Left hindlimb (tissue), 1 donor: ENCODE data around the gene B4GALNT1.
"Not testable (repeated sequence)": the region's sequence is repeated elsewhere in the genome, so short reads cannot be mapped to it uniquely, and the experiment has no call there.

Experiments used
- DNase-seq: peaks from one replicate; pipeline ENCODE4 v3.0.0-alpha.2; 2018

The B4GALNT1 gene

GRCh38 chr12:57632958-57633840, at the start of gene B4GALNT1:
TSS of gene B4GALNT1 (minus strand) at chr12:57633201. CDS start at chr12:57632132, 1,069 bp downstream.
- DNase-seq, result no peak

- no peak for DNase-seq
These were observed 46.7 kb upstream of the B4GALNT1 start for GRCh38 chr12:57679697-57680096.

GRCh38 chr12:57677947-57678346, 44.9 kb upstream of the B4GALNT1 start:
- DNase-seq, result not testable (repeated sequence)

- DNase-seq, result no peak
These were observed 41.7 kb upstream of the B4GALNT1 start for GRCh38 chr12:57674691-57675090.

- DNase-seq, result no peak
These were observed 39.8 kb upstream of the B4GALNT1 start for GRCh38 chr12:57672801-57673200.

- not testable (repeated sequence) for DNase-seq
These were observed 38.8 kb upstream of the B4GALNT1 start for GRCh38 chr12:57671811-57672210.

- DNase-seq, result not testable (repeated sequence)
These were observed 36.7 kb upstream of the B4GALNT1 start for GRCh38 chr12:57669691-57670090.

GRCh38 chr12:57666897-57667296, 33.9 kb upstream of the B4GALNT1 start:
- no peak for DNase-seq

GRCh38 chr12:57665066-57665820, 32.2 kb upstream of the B4GALNT1 start:
- DNase-seq, result not testable (repeated sequence)

- DNase-seq, result no peak
These were observed 28.4 kb upstream of the B4GALNT1 start for GRCh38 chr12:57661376-57661775.

- DNase-seq, result no peak
These were observed 25.9 kb upstream of the B4GALNT1 start for GRCh38 chr12:57658890-57659289.

- DNase-seq, result no peak
These were observed 24.7 kb upstream of the B4GALNT1 start for GRCh38 chr12:57657744-57658143.

- not testable (repeated sequence) for DNase-seq
These were observed 23.4 kb upstream of the B4GALNT1 start for GRCh38 chr12:57656408-57656807.

- DNase-seq, result no peak
These were observed 22.7 kb upstream of the B4GALNT1 start for GRCh38 chr12:57655541-57656240.

- DNase-seq, result no peak
These were observed 21.0 kb upstream of the B4GALNT1 start for GRCh38 chr12:57654042-57654441.

GRCh38 chr12:57646659-57647049, 13.7 kb upstream of the B4GALNT1 start:
- DNase-seq, result not testable (repeated sequence)

- not testable (repeated sequence) for DNase-seq
These were observed 13.1 kb upstream of the B4GALNT1 start for GRCh38 chr12:57645990-57646658.

GRCh38 chr12:57641699-57642442, 8.9 kb upstream of the B4GALNT1 start:
- DNase-seq, result no peak

- no peak for DNase-seq
These were observed 7.4 kb upstream of the B4GALNT1 start for GRCh38 chr12:57640175-57641042.

GRCh38 chr12:57638096-57638495, 5.1 kb upstream of the B4GALNT1 start:
- DNase-seq, result no peak

GRCh38 chr12:57637364-57637763, 4.4 kb upstream of the B4GALNT1 start:
- no peak for DNase-seq
